IMR-90 (cell line): ENCODE measurements around the gene BOD1L2. TPM values are rescaled to one million over a fixed set of nuclear protein-coding genes. Genes with fewer than 3 reads are reported as not detected.

Experiments
- ATAC-seq: fragments of 200-7000 bp; cut with Tn5 transposase; 2 replicates; pipeline ENCODE4 v1.9.1; 2020; ENCODE audit warnings: low read depth, mild to moderate bottlenecking, moderate library complexity
- BruUV-seq: library from RNA; stranded (reverse); fragments of 400-500 nt; replicated peaks from 2 replicates; lab custom pipeline; 2021; lab: Mats Ljungman, UMichigan
- CTCF ChIA-PET: fragments of 300-600 bp; formaldehyde crosslinking; extraction: SDS; loops from one replicate; lab custom pipeline; 2021; ENCODE audit warnings: antibody characterized with exemption; lab: Yijun Ruan, JAX
- POLR2A ChIA-PET: fragments of 300-600 bp; sonication (Branson Sonifier 250); formaldehyde crosslinking; loops from one replicate; lab custom pipeline; 2022; ENCODE audit warnings: antibody characterized with exemption; ENCODE audit not compliant: unreplicated experiment; lab: Charles Lee
- DNase-seq: peaks from one replicate; pipeline ENCODE4 v3.0.0; 2013
- H2AFZ ChIP-seq: replicated peaks from 2 replicates; pipeline ENCODE3; 2013; ENCODE audit warnings: low read length, mild to moderate bottlenecking; ENCODE audit not compliant: poor library complexity
- H2AK5ac ChIP-seq: 2 replicates; pipeline ENCODE4 v1.6.1; 2013; ENCODE audit warnings: low read depth, low read length, inconsistent platforms
- H2AK9ac ChIP-seq: replicated peaks from 2 replicates; pipeline ENCODE3; 2013; ENCODE audit warnings: mild to moderate bottlenecking, low read depth, low read length, moderate library complexity; ENCODE audit not compliant: poor library complexity
- H2BK120ac ChIP-seq: 2 replicates; pipeline ENCODE4 v1.6.1; 2013; ENCODE audit warnings: low read depth, low read length, inconsistent platforms
- H2BK15ac ChIP-seq: 3 replicates; pipeline ENCODE4 v1.6.1; 2013; ENCODE audit warnings: low read depth, low read length, inconsistent platforms
- H2BK20ac ChIP-seq: 2 replicates; pipeline ENCODE4 v1.6.1; 2013; ENCODE audit warnings: low read depth, mild to moderate bottlenecking, inconsistent platforms, low read length, moderate library complexity
- H2BK5ac ChIP-seq: 2 replicates; pipeline ENCODE4 v1.6.1; 2013; ENCODE audit warnings: mild to moderate bottlenecking, low read depth, low read length, inconsistent platforms; ENCODE audit not compliant: poor library complexity, severe bottlenecking
- H3K14ac ChIP-seq: replicated peaks from 2 replicates; pipeline ENCODE4 v1.6.1; 2013; ENCODE audit warnings: low read depth, low read length, inconsistent platforms
- H3K18ac ChIP-seq: 2 replicates; pipeline ENCODE4 v1.6.1; 2013; ENCODE audit warnings: low read depth, low read length, control low read depth
- H3K23ac ChIP-seq: 2 replicates; pipeline ENCODE4 v1.6.1; 2013; ENCODE audit warnings: low read depth, low read length, inconsistent platforms
- H3K27ac ChIP-seq: 2 replicates; pipeline ENCODE4 v1.5.1; 2013; ENCODE audit warnings: mild to moderate bottlenecking, control low read depth, low read length; ENCODE audit not compliant: insufficient read depth
- H3K27me3 ChIP-seq: 2 replicates; pipeline ENCODE4 v1.6.1; 2013; ENCODE audit warnings: low read length; ENCODE audit not compliant: control insufficient read depth, insufficient read depth
- H3K36me3 ChIP-seq: 2 replicates; pipeline ENCODE4 v1.6.1; 2013; ENCODE audit warnings: low read length, mixed read lengths; ENCODE audit not compliant: control insufficient read depth, insufficient read depth
- H3K4ac ChIP-seq: 2 replicates; pipeline ENCODE4 v1.6.1; 2013; ENCODE audit warnings: low read depth, low read length, inconsistent platforms
- H3K4me1 ChIP-seq: 2 replicates; pipeline ENCODE4 v1.6.1; 2013; ENCODE audit warnings: low read length, mixed read lengths; ENCODE audit not compliant: control insufficient read depth, insufficient read depth
- H3K4me2 ChIP-seq: 2 replicates; pipeline ENCODE4 v1.6.1; 2013; ENCODE audit warnings: low read depth, mild to moderate bottlenecking, control low read depth, low read length, moderate library complexity
- H3K4me3 ChIP-seq: 2 replicates; pipeline ENCODE4 v1.5.1; 2013; ENCODE audit warnings: low read depth, mild to moderate bottlenecking, control low read depth, low read length, moderate library complexity; ENCODE audit not compliant: insufficient read depth
- H3K56ac ChIP-seq: 2 replicates; pipeline ENCODE4 v1.6.1; 2013; ENCODE audit warnings: low read length, inconsistent platforms; ENCODE audit not compliant: insufficient read depth; ENCODE audit errors: extremely low read depth
- H3K79me1 ChIP-seq, 2 experiments: 2 replicates each; pipeline ENCODE4 v1.6.1; 2013; ENCODE audit warnings: low read length in 2 of 2, inconsistent platforms in 1 of 2, low read depth in 1 of 2
- H3K9ac ChIP-seq: 2 replicates; pipeline ENCODE4 v1.6.1; 2013; ENCODE audit warnings: low read depth, low read length, control low read depth
- H3K9me1 ChIP-seq: 2 replicates; pipeline ENCODE4 v1.6.1; 2013; ENCODE audit warnings: low read length, inconsistent platforms; ENCODE audit not compliant: insufficient read depth
- H3K9me3 ChIP-seq: 2 replicates; pipeline ENCODE4 v1.6.1; 2013; ENCODE audit warnings: low read length; ENCODE audit not compliant: control insufficient read depth, insufficient read depth
- H4K20me1 ChIP-seq: 2 replicates; pipeline ENCODE4 v1.6.1; 2013; ENCODE audit warnings: low read length, inconsistent platforms; ENCODE audit not compliant: insufficient read depth
- H4K5ac ChIP-seq: 2 replicates; pipeline ENCODE4 v1.6.1; 2013; ENCODE audit warnings: mild to moderate bottlenecking, low read depth, low read length, control low read depth
- H4K8ac ChIP-seq, 2 experiments: 2 replicates each; pipeline ENCODE4 v1.6.1; 2013; ENCODE audit warnings: low read depth in 2 of 2, low read length in 2 of 2, control low read depth in 1 of 2, inconsistent platforms in 1 of 2
- H4K91ac ChIP-seq: 2 replicates; pipeline ENCODE4 v1.6.1; 2013; ENCODE audit warnings: low read depth, low read length, inconsistent platforms; ENCODE audit not compliant: insufficient read depth
- BHLHE40 ChIP-seq: fragments of 150-350 bp; IDR thresholded peaks from 2 replicates; pipeline ENCODE4 v1.6.1; 2016; ENCODE audit warnings: mild to moderate bottlenecking, low read depth, low read length
- CEBPB ChIP-seq: IDR thresholded peaks from 2 replicates; pipeline ENCODE4 v1.6.1; 2012; ENCODE audit warnings: low read depth, low read length, improper control_type of control experiment
- CHD1 ChIP-seq: IDR thresholded peaks from 2 replicates; pipeline ENCODE4 v1.6.1; 2012; ENCODE audit warnings: low read depth, low read length, improper control_type of control experiment
- CTCF ChIP-seq: conservative IDR thresholded peaks from 2 replicates; pipeline ENCODE4 v1.5.1; 2012; ENCODE audit warnings: mild to moderate bottlenecking, low read depth, low read length, improper control_type of control experiment
- FOS ChIP-seq: fragments of 150-350 bp; IDR thresholded peaks from 2 replicates; pipeline ENCODE4 v1.6.1; 2016; ENCODE audit warnings: low read depth, low read length
- MAFK ChIP-seq: IDR thresholded peaks from 2 replicates; pipeline ENCODE4 v1.6.1; 2012; ENCODE audit warnings: low read depth, low read length, improper control_type of control experiment
- MAZ ChIP-seq: IDR thresholded peaks from 2 replicates; pipeline ENCODE4 v1.6.1; 2012; ENCODE audit warnings: low read depth, mild to moderate bottlenecking, low read length, improper control_type of control experiment, moderate library complexity, borderline replicate concordance
- NFE2L2 ChIP-seq: fragments of 150-350 bp; IDR thresholded peaks from 2 replicates; pipeline ENCODE4 v1.6.1; 2016; ENCODE audit warnings: low read depth, mild to moderate bottlenecking, low read length
- POLR2A ChIP-seq: IDR thresholded peaks from 2 replicates; pipeline ENCODE4 v1.6.1; 2012; ENCODE audit warnings: mild to moderate bottlenecking, low read depth, low read length
- RFX5 ChIP-seq: IDR thresholded peaks from 2 replicates; pipeline ENCODE4 v1.8.0; 2012; ENCODE audit warnings: low read depth, mild to moderate bottlenecking, low read length, moderate library complexity
- WGBS, 2 experiments: methylation state at CpG; one replicate each; pipeline versions ENCODE4 v1.1.5 to v1.1.7; 2013; ENCODE audit warnings: missing lambda C conversion rate in 2 of 2; ENCODE audit not compliant: insufficient read length in 1 of 2; ENCODE audit errors: extremely low coverage in 2 of 2; 5-methylcytosine and 5-hydroxymethylcytosine counted together
- dilution Hi-C: fragments of 300-500 bp; cut with HindIII; formaldehyde crosslinking; loops from one replicate; pipeline ENCODE4 v1.14.3; 2018; ENCODE audit warnings: low sequenced_read_pairs; ENCODE audit not compliant: unreplicated experiment
- in situ Hi-C: fragments of 300-500 bp; cut with MboI; formaldehyde crosslinking; loops from 3 replicates; pipeline ENCODE4 v1.14.3; 2019; ENCODE audit warnings: low sequenced_read_pairs, inconsistent platforms, mixed read lengths
- intact Hi-C: fragments of 100-400 bp; cut with micrococcal nuclease; formaldehyde crosslinking; loops from 2 replicates; pipeline ENCODE4 v1.10.0; 2022
- polyA plus RNA-seq, 3 experiments: library from polyadenylated mRNA; depleted of rRNA; stranded (reverse); fragments of >200 nt; gene quantifications; 2 replicates each; pipeline ENCODE4 v1.2.3, GENCODE V29; 2012; ENCODE audit warnings: low replicate concordance in 1 of 3
- total RNA-seq: library from RNA; depleted of rRNA; stranded (reverse); fragments of >200 nt; gene quantifications from 2 replicates; pipeline ENCODE4 v1.2.3, GENCODE V29; 2012
- TF ChIP-seq, protein P1 (sequence below): fragments of 150-350 bp; IDR thresholded peaks from 2 replicates; pipeline ENCODE4 v1.6.1; 2016; ENCODE audit warnings: low read depth, mild to moderate bottlenecking, low read length, moderate library complexity, borderline replicate concordance

The BOD1L2 gene
- total and polyA plus RNA-seq, 2 of the 4 experiments (the other 2 are of a cell fraction): not detected

DNA sequence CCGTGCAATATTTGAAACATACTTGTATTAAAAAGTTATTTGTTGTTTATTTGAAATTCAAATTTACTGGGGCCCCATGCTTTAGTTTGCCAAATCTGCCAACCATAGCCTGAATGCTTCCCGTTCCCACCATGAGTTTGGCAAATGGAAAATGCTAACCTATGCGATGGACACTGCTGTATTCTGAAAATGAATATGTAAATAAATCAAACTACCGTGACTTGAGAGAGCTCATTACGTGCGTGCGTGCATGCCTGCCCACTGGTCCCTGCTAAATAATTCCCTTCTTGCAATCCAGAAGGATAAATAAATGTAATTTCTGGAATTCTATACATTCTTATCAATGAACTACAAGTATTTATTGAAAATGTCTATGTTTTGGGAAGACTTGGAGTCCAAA is 3.2 kb downstream of the BOD1L2 start:
- Histone ChIP-seq H3K9me3 (no peaks in the 10 kb centered on the region), H3K4me1 (no peaks in the 10 kb centered on the region), H3K4ac (no peak overlapping the region), H3K9me1 (no peaks in the 10 kb centered on the region), H2BK5ac (no peak overlapping the region), H3K4me3 (no peak overlapping the region), H4K91ac (no peak overlapping the region), H2AFZ (no peak overlapping the region), H2BK15ac (no peak overlapping the region), H3K18ac (no peak overlapping the region), H3K56ac (no peak overlapping the region), H2BK20ac (no peak overlapping the region), H2BK120ac (no peak overlapping the region), H3K27ac (no peak overlapping the region), H2AK9ac (no peak overlapping the region), H3K27me3 (no peaks in the 10 kb centered on the region), H4K8ac (no peak overlapping the region), H3K4me2 (no peak overlapping the region), H2AK5ac (no peak overlapping the region), H3K23ac (no peak overlapping the region), H3K14ac (no peak overlapping the region), H3K79me1 (no peaks in the 10 kb centered on the region), H4K20me1 (no peaks in the 10 kb centered on the region), H4K5ac (no peak overlapping the region), H3K36me3 (no peaks in the 10 kb centered on the region), H3K9ac (no peak overlapping the region)
- dilution Hi-C loops: no loop called here
- intact Hi-C loops: no loop called here
- WGBS, 2 experiments: no CpG with 5 or more reads among the region's 7 CpGs
- ChIA-PET CTCF (no interaction called here), POLR2A (no interaction called here)
- no TSS peak for BruUV-seq
- in situ Hi-C loops: no loop called here
- DNase-seq (no peak), ATAC-seq (no peak)
- TF ChIP-seq MAZ (no peak), NFE2L2 (no peak), BHLHE40 (no peak), CEBPB (no peak), CHD1 (no peak), MAFK (no peak), POLR2A (no peak), CTCF (no peak), RFX5 (no peak), FOS (no peak)
- TF ChIP-seq, protein P1, sequence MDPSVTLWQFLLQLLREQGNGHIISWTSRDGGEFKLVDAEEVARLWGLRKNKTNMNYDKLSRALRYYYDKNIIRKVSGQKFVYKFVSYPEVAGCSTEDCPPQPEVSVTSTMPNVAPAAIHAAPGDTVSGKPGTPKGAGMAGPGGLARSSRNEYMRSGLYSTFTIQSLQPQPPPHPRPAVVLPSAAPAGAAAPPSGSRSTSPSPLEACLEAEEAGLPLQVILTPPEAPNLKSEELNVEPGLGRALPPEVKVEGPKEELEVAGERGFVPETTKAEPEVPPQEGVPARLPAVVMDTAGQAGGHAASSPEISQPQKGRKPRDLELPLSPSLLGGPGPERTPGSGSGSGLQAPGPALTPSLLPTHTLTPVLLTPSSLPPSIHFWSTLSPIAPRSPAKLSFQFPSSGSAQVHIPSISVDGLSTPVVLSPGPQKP: no peak
